A673 (cell line): ENCODE results near the gene UBASH3A.

Source experiments
- EZH2 ChIP-seq: fragments of 200-600 bp; sonication (generic); IDR thresholded peaks from 2 replicates; pipeline ENCODE4 v1.6.1; 2017; ENCODE audit warnings: borderline replicate concordance, low read depth, mild to moderate bottlenecking, mixed read lengths, antibody characterized with exemption, low read length; ENCODE audit not compliant: poor library complexity, severe bottlenecking
- TF ChIP-seq, protein P1 (sequence below): fragments of 300-800, 200-600 bp; sonication (generic); conservative IDR thresholded peaks from 2 replicates; pipeline ENCODE4 v1.5.1; 2017; ENCODE audit warnings: low read depth, mild to moderate bottlenecking, antibody characterized with exemption, low read length, moderate library complexity, mixed read lengths

DNA sequence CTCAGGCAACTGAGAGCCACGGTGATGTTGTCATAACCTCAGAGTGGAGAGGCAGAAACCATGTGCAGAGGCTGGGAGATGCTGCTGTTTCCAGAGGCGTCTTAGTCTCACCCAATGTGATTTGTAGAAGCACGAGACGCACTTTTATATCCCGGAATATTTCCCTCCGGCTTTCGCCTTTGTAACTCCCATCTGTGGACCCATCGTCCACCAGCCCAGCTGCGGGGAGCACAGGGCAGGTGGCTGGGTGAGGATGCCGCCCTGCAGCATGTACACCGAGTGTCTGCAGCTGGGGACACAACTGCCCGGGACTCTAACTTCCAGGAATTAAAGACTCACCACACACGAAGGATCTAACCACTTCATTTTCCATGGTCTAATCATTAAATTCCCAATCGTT is 43.5 kb downstream of the UBASH3A start:
- TF ChIP-seq, protein P1, sequence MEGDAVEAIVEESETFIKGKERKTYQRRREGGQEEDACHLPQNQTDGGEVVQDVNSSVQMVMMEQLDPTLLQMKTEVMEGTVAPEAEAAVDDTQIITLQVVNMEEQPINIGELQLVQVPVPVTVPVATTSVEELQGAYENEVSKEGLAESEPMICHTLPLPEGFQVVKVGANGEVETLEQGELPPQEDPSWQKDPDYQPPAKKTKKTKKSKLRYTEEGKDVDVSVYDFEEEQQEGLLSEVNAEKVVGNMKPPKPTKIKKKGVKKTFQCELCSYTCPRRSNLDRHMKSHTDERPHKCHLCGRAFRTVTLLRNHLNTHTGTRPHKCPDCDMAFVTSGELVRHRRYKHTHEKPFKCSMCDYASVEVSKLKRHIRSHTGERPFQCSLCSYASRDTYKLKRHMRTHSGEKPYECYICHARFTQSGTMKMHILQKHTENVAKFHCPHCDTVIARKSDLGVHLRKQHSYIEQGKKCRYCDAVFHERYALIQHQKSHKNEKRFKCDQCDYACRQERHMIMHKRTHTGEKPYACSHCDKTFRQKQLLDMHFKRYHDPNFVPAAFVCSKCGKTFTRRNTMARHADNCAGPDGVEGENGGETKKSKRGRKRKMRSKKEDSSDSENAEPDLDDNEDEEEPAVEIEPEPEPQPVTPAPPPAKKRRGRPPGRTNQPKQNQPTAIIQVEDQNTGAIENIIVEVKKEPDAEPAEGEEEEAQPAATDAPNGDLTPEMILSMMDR: no peak
- no peak for TF ChIP-seq EZH2
